Activated CD4-positive, alpha-beta T cell treated with anti-CD3 and anti-CD28 coated beads for 24 hours (primary cell): ENCODE results near the gene SNRPD1.
"Not testable (repeated sequence)": the region's sequence is repeated elsewhere in the genome, so short reads cannot be mapped to it uniquely, and the experiment has no call there.

Source experiments
- DNase-seq, 2 donors: peaks; one replicate each; pipeline ENCODE4 v3.0.0-alpha.2; 2020; ENCODE audit warnings: low read depth in 2 of 2

Gene SNRPD1

DNA sequence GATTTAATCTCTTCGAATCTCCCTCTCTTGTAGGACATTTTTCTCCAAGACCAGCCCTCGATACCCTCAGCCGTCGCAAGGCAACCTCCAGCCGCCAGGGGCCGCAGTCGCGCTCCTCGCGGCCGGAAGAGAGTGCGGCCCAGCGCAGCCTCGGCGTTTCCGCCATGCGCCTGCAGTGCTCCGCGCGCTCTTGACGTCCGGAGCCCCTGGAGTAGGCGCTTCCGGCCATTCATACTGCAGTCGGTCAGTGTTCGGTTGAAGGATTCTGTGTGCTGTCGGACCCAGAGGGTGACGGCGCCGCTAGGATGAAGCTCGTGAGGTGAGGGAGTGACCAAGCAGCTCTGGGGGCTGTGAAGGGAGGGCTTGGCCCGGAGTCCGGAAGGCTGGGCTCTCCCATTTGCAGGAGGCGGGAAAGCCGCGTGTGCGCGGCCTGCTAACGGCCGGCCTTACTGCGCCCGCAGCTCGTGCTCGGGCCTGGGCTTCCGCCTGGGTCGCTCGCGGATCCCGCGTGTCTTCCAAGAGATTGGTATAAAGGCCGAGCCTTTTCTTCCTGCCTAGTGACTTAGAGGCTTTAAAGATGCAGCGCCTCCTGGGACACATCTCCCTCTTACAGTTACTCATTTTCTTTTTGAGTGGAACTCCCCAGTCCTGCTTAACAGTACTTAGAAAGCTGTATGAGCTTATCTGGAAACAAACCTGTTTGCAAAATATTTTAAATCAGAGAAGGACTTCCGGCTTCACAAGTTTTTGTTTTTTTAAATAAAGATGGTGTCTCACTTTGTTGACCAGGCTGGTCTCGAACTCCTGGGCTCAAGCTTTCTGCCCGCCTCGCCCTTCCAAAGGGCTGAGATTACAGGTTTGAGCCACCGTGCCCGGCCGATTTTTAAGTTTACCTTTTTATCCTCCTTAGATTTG, at the start of gene SNRPD1:
SNRPD1 (plus strand) TSS at position 190 of the 915 bp plus-strand sequence; CDS start at position 306, 116 bp downstream.
- peak; percentile 81 to 82 for DNase-seq

GRCh38 chr18:21571772-21572171, 40.3 kb upstream of the SNRPD1 start:
- no peak for DNase-seq

DNA sequence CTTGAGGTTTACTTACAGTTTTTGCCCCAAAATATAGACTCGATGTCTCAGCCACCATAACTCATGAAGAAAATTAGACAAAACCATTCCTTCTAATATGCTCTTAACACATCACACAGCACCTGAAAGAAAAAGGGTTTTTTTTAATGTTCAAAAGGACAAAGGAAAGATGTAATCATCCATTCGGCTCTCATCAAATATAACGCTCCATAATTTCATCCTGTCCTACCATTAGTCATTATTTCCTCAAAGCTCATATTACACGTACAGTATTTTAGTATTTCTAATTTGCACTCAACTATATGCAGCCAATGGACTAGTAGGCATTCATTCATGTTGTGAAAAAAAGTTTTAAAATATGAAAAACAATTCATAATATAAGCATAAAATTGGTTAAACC, 36.5 kb upstream of the SNRPD1 start:
- no peak for DNase-seq

DNA sequence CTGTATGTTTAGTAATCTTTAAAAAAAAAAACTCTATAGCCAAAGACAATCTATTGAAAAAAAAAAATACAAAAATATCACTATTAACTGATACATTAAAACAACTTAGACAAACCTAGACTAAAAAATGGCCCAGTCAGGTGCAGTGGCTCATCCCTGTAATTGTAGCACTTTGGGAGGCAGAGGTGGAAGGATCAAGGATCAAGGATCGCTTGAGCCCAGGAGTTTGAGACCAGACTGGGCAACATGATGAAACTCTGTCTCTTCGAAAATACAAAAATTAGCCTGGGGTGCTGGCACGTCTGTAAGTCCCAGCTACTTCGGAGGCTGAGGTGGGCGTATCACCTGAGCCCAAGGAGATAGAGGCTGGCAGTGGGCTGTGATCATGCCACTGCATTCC, 27.7 kb upstream of the SNRPD1 start:
- DNase-seq, result no peak

GRCh38 chr18:21592361-21592760, 19.8 kb upstream of the SNRPD1 start:
- not testable (repeated sequence) for DNase-seq

GRCh38 chr18:21593540-21594257, 18.4 kb upstream of the SNRPD1 start:
- DNase-seq, result no peak

- no peak for DNase-seq
Measured at GRCh38 chr18:21597620-21598019, 14.5 kb upstream of the SNRPD1 start.

- DNase-seq, result no peak
Measured at GRCh38 chr18:21598726-21599584, 13.2 kb upstream of the SNRPD1 start.

DNA sequence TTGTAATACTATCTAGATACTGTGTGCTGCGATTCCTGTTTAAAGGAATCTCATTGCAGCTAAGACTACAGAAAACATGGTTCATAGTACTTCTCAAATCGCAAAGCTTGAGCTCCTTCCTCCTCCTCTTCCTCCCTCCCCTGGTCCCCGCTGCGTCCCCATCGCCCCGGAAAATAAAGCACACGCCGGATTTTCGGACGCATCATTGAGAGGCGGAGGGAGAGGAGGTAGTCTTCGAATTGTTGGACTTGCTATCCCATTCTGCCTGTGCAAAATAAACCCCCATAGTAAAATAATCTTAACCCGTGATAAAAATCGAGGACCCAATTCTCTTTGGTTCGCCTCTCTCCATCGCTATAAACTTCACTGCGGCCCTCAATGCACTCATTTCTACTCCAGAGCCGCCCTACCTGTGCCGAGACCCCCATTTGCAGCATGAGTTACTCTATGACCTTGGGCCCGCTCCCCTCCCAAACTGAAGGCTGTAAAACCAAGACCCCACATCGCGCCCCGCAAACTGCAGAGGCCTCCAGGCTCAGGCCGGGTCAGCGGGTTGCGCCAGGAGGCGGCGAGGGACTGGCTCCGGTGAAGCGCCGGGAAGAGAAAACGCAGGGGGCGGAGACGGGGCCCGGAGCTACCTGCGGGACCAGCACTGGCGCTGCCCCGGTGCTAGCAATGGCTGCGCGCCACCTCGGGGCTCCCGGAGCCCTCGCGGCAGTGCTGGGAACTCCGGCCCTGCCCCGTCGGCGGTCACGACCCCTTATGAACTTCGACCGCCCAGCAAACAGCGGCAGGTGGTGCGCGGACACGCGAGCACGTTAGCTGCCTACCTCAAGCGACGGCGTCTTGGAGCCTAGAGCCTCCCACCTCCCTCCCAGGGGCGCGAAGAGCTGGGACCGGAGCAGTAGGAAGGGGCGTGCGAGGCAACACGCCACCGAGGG, 12.3 kb upstream of the SNRPD1 start:
- peak in 1 of 2 donors; percentile 31 for DNase-seq

DNA sequence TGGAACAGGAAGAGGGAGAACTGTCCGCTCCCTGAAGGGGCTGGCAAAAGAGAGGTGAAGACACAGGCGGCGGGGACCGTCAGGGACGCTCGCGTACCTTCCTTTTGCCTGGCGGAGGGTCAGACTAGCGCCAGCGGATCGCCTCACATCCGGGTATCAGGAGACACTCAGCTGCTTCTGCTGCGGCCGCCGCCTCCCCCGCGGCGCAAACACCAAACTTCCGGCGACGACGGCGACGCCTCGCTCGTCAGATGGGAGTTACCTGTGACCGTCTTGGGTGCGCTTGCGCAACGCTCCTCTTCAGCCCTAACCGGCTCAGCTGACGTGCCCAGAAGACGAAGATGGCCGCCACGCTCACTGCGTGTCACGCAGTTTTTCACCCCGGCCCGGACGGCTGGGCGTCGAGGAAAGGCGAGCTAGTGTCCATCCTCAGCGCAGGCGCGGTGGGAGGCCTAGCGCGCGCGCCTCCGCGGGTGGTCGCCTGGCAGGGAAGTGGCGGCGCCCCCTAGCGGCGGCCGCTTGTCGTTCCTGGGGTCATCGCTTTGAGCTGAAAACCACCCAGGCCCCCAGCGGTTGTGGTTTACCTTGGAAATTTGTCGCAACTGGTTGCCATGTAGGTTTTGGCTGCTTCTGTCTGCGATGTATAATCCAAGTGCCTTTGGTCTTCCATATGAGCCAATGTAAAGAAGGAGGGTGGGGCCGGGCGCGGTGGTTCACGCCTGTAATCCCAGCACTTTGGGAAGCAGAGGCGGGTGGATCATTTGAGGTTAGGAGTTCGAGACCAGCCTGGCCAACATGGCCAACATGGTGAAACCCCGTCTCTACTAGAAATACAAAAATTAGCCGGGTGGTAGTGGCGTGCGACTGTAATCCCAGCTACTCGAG, 11.3 kb upstream of the SNRPD1 start, which contains the start of gene ESCO1:
ESCO1 (minus strand) TSS at position 179 of the 885 bp plus-strand sequence. CDS start 25,861 bp downstream, outside the sequence.
- DNase-seq, result peak; percentile 82 to 89

DNA sequence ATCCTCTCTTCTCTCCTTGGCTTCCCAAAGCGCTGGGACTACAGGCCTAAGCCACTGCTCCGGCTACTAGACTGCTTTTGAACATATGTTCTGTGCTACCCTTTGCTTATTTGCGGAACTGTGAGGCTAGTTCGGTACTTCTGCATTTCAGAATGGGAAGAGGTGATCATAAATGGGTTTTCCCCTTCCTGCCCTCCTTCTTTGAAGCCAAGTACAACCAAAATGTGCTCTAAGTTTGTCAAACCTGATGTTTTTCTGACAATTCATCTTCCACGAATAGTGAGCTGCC, 9.9 kb upstream of the SNRPD1 start:
- no peak for DNase-seq

GRCh38 chr18:21604671-21605070, 7.4 kb upstream of the SNRPD1 start:
- DNase-seq, result no peak

GRCh38 chr18:21605213-21605612, 6.9 kb upstream of the SNRPD1 start:
- no peak for DNase-seq

- not testable (repeated sequence) for DNase-seq
Measured at GRCh38 chr18:21611401-21612124, 551 bp upstream of the SNRPD1 start.

DNA sequence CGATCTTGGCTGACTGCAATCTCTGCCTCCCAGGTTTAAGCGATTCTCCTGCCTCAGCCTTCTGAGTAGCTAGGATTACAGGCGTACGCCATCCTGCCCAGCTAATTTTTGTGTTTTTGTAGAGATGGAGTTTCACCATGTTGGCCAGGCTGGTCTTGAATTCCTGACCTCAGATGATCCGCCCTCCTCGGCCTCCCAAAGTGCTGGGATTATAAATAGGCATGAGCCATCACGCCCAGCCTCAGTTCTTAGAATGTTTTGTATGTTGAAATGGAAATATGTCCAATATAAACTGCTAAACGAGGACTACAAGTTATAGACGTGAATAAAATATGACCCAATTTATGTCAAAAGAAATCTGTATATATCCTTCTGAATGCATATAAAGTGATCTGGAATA, 9.5 kb downstream of the SNRPD1 start:
- DNase-seq, result not testable (repeated sequence)

DNA sequence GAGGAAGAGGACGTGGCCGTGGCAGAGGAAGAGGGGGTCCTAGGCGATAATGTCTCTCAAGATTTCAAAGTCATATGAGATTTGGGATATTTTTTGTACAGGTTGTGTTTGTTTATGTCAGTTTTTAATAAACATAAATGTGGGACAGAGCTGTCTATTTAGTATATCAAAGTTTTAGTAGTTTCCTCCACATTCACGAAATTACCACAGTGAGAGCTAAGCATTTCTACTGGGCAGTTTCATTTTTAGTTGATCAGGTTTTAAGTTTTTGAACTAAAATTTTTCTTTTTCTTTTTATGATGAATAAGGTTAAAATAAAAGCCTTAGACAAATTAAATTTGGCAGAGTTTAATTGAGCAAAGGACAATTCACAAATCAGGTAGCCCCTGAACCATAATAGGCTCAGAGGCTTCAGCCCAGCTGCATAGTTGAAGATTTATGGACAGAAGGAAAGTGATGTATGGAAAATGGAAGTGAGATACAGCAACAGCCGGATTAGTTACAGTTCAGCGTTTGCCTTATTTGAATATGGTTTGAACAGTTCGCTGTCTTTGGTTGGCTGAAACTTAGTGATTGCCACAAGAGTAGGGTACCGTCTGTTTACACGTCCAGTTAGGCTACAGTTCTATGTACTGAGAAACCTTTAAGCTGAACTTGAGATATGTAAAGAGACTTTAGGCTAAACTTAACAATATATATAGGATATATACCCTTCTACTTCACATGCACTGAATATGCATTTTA, 17.1 kb downstream of the SNRPD1 start:
- DNase-seq, result no peak

- DNase-seq, result no peak
Measured at GRCh38 chr18:21632393-21632792, 20.3 kb downstream of the SNRPD1 start.

DNA sequence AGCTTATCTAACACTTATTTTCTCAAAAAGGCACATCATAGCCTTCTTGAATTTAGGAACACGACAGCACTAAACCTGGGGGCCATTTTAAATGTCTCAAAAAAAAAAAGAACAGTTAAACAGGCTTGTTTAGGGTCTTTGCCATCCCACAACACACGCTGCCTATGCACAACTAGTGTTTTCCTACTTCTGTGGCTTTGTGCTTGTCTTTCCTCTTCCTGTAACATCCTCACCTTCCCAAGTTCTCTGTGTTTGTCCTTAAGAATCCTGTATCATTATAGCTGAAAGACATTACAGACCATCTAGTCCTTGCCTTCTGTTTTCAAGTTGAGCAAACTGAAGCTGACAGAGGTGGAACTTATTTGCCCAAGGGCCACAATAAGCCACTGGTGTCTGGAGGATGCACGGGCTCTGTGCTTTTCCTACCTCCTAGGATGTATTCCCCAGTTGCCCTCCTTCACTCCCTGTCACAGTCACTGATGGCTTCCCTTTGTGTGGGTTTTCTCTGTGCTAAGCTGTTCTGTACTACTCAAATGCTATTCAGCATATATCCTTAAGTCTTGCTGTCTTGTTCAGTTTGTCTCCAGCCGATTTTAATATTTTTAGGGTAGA, 22.6 kb downstream of the SNRPD1 start:
- no peak for DNase-seq
